NCI-H1436 (cell line): ENCODE results near the gene OR52B4.
A peak's percentile ranks its signal among the peaks of the same experiment; 100 is the strongest.
"Not testable (repeated sequence)": the region's sequence is repeated elsewhere in the genome, so short reads cannot be mapped to it uniquely, and the experiment has no call there.

Experiments
- DNase-seq: peaks from one replicate; lab custom pipeline; 2025; lab: John Stamatoyannopoulos, UW

OR52B4 gene

GRCh38 chr11:4368286-4368685 is at the start of gene OR52B4:
Gene OR52B4 (minus strand): TSS chr11:4368386. CDS start chr11:4368295, 91 bp downstream.
- no peak for DNase-seq

- DNase-seq, result no peak
These were observed 48.6 kb upstream of the OR52B4 start for GRCh38 chr11:4416816-4417215.

GRCh38 chr11:4416306-4416705 is 48.1 kb upstream of the OR52B4 start:
- DNase-seq, result no peak

GRCh38 chr11:4406206-4406605 is 38.0 kb upstream of the OR52B4 start:
- DNase-seq, result not testable (repeated sequence)

- no peak for DNase-seq
These were observed 25.7 kb upstream of the OR52B4 start for GRCh38 chr11:4393858-4394223.

GRCh38 chr11:4393209-4393857 is 25.1 kb upstream of the OR52B4 start, which contains the start of gene TRIM21:
Gene TRIM21 (minus strand): TSS chr11:4393702. CDS start chr11:4390409, 3,293 bp downstream.
- peak; percentile 49 for DNase-seq

GRCh38 chr11:4388221-4388620 is 20.0 kb upstream of the OR52B4 start:
- no peak for DNase-seq

GRCh38 chr11:4385978-4386740 is 18.0 kb upstream of the OR52B4 start:
- DNase-seq, result no peak

- DNase-seq, result no peak
These were observed 13.7 kb upstream of the OR52B4 start for GRCh38 chr11:4381901-4382300.

GRCh38 chr11:4375431-4376140 is 7.4 kb upstream of the OR52B4 start:
- DNase-seq, result no peak

GRCh38 chr11:4370166-4370565 is 2.0 kb upstream of the OR52B4 start:
- no peak for DNase-seq

GRCh38 chr11:4348142-4348541 is 20.0 kb downstream of the OR52B4 start:
- not testable (repeated sequence) for DNase-seq

- not testable (repeated sequence) for DNase-seq
These were observed 22.8 kb downstream of the OR52B4 start for GRCh38 chr11:4345366-4345765.

- DNase-seq, result not testable (repeated sequence)
These were observed 33.8 kb downstream of the OR52B4 start for GRCh38 chr11:4334356-4334755.
